Measurements from ENCODE around the gene ATG4A. TPM values are rescaled to one million over a fixed set of nuclear protein-coding genes. Genes with fewer than 3 reads are reported as not detected.
A peak's percentile ranks its signal among the peaks of the same experiment; 100 is the strongest.

ATG4A gene
- total RNA-seq, 1 experiment from 2014 or later, result 12.5 TPM

- no peak for DNase-seq (ENCODE audit: low read depth)
These were observed 77.6 kb downstream of the ATG4A start for GRCh38 chrX:108168961-108169740.

DNA sequence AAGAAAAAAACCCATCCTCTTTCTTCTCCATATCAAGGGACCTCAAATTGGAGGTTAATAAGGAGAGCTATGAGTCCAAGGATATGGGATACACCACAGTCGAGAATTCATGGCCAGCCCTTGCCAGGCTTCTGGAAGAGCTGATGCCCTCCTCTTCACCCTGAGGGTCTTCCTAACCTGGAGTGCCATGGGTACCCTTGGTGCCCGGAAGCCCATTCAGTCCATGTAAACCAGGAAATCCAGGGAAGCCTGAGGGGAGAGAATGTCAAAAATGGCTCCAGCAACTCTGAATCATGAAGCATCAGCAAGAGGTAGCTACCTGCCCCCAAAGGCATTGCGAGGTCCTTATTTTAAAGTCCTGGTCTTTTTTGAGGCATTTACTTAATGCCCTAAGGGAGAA lies 78.2 kb downstream of the ATG4A start:
- no peak for DNase-seq (ENCODE audit: low read depth)

GRCh38 chrX:108171671-108172070 lies 80.1 kb downstream of the ATG4A start:
- no peak for DNase-seq (ENCODE audit: low read depth)

DNA sequence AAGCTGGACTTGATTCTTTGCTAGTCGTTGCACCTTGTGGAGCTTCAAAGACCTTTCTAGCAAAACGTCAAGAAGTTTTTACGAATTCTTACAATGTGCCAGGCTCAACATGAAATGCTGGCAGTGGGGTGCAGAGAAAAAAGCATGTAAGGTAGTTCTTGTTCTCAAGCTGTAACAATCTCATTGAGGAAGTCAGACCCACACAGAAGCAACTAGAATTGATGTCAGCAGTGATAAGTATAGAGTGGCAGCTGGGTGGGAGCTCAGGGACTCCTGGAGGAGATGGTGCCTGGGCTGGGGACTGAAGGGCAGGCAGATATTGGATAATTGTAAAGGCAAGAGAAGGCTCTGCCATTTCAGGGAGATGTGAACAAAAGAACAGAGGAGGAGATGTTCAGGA lies 82.3 kb downstream of the ATG4A start:
- DNase-seq (ENCODE audit: low read depth), result no peak

GRCh38 chrX:108177351-108178142 lies 86.0 kb downstream of the ATG4A start:
- no peak for DNase-seq (ENCODE audit: low read depth)

DNA sequence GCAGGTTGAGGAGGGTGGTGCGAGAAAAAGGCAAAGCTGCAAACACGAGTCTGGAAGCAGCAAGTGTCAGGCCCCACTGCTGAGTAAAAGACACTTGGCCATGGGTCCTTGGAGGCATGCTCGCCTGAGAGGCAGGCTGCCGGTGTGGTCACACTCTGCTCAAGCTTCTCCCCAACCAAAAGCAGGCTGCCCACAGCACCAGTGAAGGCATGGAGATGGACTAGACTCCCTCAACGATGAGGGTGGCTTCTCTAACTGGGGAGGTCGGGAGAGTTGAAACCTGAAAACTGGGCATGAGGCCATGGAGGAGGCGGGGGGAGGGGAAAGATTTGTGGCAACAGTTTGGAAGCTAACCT lies 86.5 kb downstream of the ATG4A start:
- no peak for DNase-seq (ENCODE audit: low read depth)

- peak; percentile 93 for DNase-seq (ENCODE audit: low read depth)
These were observed 95.2 kb downstream of the ATG4A start for GRCh38 chrX:108186811-108187210.

DNA sequence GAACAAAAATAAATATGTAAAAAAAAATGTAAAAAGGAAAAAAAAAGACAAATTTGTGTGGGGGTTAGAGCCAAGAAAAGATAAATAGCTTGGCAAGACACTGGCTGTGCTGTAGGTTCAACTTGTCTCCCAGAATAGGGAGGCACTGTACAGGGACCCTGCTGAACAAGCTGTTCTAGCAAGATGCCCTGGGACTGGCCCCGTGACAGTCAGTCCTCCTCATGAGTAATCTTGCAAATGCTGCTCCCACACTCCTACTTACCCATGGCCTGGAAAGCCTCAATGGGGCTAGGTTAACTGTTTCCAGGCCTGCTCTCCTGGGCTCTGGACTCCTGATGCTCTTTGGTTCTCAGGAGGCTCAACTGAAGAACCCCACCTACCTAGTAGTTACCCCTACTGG lies 106.8 kb downstream of the ATG4A start:
- peak; percentile 42 for DNase-seq (ENCODE audit: low read depth)

DNA sequence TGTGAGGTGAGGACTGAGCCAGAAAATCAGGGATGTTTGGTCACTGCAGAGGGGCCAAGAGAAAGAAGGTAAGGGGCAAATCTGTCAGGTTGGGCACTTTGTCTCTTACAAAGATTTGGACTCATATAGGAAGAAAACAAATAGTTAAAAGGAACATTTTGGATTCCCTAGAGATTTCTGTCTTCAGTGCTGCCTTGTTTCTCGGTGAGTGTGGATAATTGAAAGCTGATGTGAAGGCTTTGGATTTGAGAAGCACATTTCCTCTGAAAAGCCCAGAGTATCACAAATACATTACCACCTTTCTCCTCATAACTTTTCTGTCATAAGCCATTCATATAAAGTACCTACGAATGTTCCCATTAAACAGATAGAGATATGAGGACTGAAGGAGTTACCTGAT lies 107.5 kb downstream of the ATG4A start:
- no peak for DNase-seq (ENCODE audit: low read depth)

- peak; percentile 29 for DNase-seq (ENCODE audit: low read depth)
These were observed 108.1 kb downstream of the ATG4A start for GRCh38 chrX:108199691-108200090.

DNA sequence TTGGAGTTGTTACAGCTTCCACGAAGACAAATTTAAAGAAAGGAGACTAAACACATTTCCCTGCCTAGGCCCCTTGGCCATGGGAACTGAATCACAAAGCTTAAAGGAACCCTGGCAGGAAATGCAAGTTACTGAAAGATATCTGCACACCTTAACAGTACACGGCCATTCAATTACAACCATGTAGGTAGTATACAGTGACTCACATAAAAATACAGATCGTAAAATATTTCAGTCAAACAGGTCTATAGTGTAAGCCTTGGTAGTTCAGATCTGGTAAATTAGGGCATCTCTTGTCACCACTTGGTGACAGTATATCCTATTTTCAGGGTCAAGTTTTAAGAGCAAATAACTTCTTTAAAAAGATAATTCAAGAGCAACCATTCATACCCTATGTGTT lies 112.0 kb downstream of the ATG4A start:
- no peak for DNase-seq (ENCODE audit: low read depth)

Other genes starting within 250 kb of the ATG4A start
- gene TEX13B, start 109.4 kb upstream of the ATG4A start, total RNA-seq (2014; rRNA removed), result not detected in 2 replicates
- not detected in 2 replicates for gene VSIG1, start 46.7 kb upstream of the ATG4A start, total RNA-seq (2014; rRNA removed)
- gene PSMD10, start 236 bp upstream of the ATG4A start, total RNA-seq (2014; rRNA removed), result 73.9 and 92.3 TPM in 2 replicates

Data from LHCN-M2 (cell line).